Fibroblast of skin of right quadriceps (primary cell): ENCODE data around the gene XAF1.
"Not testable (repeated sequence)": the region's sequence is repeated elsewhere in the genome, so short reads cannot be mapped to it uniquely, and the experiment has no call there.

Experiments used
- DNase-seq: peaks from one replicate; pipeline ENCODE4 v3.0.0-alpha.2; 2013

The XAF1 gene

DNA sequence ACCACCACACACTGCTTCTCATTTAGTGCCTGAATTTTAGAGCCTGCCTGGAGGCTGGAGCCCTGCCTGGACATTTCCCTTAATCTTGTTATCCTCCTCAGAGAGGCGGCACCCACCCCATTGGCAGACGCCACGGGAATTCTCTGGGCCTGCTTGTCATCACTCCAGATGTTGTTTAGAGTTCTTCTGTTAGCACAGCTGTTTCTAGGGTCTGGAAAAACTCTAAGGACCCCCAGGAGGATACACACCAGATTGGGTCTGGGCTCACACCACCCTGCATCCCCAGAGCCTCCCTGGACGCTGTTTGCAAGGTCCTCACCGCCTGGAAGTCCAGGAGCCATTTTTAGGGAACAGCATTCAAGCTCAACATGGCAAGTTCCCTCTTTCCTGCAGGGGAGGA lies 565 bp upstream of the XAF1 start:
- DNase-seq: peak; percentile 17

DNA sequence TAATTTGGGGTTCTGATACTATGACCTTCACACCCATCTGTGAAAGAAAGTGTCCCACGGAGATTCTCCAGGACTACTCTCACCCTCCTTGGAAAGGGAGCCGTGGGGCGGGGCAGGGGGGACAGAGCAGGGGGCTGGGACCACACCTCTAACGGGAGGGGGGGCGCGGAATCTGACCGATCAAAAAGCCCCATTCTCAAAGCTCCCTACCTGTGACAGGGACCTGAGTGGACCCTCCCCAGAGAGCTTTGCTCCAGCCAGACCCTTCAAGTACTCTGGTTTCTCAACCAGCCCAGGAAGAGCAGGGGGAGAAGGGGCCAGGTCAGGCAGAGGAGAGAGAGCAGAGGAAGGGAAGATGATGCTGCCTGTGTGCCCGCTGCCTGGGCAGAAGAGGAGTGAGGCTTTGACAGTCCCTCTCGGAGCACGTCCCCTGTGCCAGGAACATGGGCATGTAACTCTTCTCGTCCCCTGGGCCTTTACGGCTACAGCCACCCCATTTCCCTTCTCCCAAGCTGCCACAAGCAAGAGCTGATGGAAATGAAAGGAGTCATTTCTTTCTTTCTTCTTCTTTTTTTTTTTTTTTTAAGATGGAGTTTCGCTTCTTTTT lies 682 bp downstream of the XAF1 start:
- no peak for DNase-seq

DNA sequence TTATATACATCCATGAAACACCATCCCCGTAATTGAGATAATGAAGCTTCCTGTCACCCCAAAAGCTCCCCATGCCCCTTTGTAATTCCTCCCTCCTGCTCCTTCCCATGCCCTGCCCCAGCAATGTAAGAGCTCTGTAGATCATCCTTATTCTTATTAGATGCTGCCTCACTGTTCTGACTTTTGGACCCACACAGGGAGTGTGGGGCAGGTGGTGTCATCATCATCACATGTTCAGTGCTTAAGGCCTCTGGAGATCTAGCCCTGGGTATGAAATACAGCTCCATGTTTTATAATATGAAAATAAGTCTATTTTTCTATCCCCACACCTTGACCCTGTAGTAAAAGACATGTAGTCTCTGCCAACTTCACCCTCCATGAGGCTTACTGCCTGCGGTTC lies 1.9 kb downstream of the XAF1 start:
- DNase-seq: no peak

DNA sequence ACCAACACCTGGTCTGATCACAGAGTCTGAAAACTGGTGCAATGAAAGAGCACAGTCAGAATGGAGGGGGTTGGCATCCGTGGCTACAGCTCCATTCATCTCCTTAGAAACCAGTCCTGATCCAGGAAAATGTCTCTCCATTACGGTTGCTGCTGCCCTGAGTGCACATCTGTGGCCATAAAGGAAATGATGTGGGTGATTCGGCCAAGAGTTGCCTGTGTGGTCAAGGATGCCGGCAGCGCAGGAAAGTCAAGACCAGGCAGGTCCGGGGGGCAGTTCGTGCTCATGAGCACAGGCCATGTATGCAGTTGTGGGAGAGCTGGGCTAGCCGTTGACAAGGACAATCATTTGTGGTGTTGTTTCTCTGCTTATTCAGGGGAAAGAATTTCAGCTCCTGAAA lies 5.9 kb downstream of the XAF1 start:
- DNase-seq: no peak

DNA sequence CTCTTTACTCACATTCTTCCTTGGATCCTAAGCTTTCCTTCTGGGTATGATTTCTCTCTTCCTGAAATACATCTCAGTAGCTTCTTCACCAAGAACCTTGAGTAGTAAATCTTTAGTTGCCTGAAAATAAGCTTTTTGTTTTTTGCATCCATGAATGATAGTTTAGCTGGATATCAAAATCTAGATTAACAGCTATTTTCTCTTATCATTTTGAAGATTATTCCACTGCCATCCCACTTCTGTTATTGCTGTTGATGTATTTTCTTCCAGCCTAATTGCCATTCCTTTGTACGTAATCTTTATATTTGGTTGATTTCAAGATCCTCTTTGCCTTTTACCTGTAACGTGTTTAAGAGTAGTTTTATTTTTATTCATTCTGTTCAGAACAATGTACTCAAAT lies 12.6 kb downstream of the XAF1 start:
- DNase-seq: no peak

DNA sequence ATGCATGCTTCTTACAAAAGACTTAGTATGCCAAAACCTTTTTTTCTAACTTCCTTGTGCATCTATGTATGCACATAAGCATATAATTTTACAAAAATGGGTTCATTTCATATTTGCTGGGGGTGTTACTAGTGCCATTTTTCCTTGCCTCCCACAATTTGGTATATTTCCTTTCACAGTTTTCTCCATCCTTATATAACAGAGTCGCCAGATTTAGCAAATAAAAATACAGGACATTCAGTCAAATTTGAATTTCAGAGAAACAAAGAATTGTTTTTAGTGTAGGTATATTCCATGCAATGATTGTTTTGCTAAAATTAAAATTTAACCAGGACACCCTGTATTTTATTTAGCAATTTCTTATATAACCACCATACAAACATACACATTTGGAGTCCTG lies 16.2 kb downstream of the XAF1 start:
- DNase-seq: no peak

DNA sequence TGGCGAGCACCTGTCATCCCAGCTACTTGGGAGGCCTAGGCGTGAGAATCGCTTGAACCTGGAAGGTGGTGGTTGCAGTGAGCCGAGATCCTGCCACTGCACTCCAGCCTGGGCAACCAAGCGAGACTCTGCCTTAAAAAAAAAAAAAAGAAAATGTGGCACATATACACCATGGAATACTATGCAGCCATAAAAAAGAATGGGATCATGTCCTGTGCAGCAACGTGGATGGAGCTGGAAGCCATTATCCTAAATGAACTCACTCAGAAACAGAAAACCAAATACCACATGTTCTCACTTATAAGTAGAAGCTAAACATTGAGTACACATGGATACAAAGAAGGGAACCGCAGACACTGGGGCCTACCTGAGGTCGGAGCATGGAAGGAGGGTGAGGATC lies 19.1 kb downstream of the XAF1 start:
- not testable (repeated sequence) for DNase-seq

DNA sequence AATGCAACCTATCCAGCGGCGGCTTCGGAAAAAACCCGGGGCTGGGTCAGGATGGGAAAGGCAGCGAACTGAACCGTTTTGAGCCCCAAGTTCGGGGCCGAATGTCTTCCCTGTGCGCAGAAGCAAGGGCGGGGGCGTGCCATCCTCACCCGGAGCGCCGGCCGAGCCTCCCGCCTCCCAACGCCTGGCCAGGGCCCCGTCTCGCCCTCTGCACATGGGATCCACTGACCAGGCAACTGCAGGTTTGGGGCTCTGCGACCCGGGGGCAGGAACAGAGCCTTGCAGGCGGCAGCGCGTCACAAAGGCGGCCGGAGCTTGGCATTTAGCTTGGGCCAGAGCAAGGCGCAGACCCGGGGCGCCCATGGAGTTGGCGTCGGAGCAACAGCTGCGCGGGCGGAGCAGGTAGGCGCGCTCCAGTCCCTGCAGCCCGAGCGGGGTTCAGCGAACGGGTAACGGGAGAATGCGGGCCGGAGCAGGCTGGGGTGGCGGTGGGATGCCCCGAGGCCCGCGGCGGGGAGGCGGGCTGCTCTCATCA lies 20.1 kb downstream of the XAF1 start, which contains the start of gene FBXO39:
FBXO39 (plus strand) TSS at position 345 of the 535 bp plus-strand sequence. CDS start 3,654 bp downstream, outside the sequence.
- DNase-seq: no peak

DNA sequence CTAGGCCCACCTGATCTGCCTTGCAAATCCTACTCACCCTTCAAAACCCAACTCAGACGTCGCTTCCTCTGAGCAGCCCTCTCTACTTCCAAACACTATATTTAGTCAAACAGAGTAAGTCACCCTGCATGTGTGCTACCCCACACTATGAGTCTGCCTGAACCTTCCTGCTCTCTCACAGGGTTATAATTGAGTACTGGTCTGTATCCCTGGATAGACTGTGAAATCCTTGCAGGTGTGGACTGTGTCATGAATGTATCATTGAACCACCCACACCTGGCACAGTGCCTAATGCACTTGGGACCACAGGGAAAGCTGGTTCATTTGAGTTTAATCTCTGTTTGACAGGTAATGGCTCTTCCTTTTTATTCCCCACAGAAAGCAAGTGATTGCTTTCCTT lies 23.6 kb downstream of the XAF1 start:
- no peak for DNase-seq

DNA sequence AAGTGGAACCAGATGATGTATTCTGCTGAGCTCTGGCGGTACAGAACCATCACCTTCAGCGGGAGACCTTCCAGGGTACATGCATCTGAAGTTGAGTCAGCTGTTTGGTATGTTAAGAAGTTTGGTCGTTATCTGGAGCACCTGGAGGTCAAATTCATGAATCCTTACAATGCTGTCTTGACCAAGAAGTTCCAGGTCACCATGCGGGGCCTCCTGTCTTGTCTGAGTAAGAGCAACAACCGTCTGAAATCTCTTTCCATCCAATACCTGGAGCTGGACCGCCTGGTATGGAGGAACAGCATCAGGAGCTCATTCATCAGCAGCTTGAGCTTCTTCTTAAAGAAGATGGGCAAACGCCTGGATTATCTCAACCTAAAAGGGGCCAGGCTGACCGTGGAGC lies 24.2 kb downstream of the XAF1 start:
- no peak for DNase-seq

DNA sequence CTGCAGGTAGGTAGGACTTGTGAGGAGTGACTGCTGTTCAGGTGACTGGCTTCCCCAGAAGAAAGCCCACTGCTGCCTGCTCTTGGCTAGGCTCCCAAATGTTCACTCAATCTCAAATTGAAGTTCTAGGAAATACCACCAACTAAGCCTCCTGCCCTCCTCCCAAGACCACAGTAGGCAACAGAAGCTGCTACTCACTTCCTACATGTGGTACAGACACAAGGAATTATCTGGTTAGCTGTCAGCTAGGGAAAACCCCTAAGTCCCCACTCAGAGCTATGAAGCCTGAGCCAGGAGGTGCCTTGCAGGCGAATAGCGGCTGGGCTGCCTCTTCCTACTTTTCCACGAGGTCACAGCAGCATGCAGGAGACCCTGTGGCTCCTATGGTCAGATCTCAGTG lies 25.0 kb downstream of the XAF1 start:
- no peak for DNase-seq

DNA sequence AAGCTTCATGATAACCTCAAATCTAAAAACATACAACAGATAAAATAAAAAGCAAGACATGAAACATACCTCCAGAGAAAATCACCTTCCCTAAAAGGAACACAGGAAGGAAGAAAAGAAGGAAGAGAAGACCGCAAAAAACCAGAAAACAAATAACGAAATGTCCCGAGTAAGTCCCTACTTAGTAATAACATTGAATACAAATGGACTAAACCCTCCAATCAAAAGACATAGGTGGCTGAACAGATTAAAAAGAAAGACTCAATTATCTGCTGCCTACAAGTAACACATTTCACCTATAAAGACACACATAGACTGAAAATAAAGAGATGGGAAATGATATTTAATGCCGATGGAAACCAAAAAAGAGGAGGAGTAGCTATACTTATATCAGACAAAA lies 26.4 kb downstream of the XAF1 start:
- no peak for DNase-seq

DNA sequence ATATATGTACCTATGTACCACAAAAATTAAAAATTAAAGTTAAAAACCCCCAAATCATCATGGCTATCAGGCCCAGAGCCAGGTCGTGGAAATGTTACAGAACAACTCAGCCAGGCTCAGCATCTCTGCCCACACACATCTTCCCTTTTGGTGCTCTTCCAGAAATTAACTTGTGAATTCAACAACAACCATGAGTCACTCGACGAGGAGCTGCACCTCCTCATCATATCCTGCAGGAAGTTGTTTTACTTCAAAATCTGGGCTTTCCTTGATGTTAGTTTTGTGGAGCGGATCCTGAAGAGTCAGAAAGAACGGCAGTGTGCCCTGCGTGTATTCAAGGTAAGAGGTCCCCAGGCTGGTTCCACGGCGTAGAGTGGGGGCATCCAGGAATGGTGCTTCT lies 30.8 kb downstream of the XAF1 start:
- DNase-seq: peak; percentile 63

DNA sequence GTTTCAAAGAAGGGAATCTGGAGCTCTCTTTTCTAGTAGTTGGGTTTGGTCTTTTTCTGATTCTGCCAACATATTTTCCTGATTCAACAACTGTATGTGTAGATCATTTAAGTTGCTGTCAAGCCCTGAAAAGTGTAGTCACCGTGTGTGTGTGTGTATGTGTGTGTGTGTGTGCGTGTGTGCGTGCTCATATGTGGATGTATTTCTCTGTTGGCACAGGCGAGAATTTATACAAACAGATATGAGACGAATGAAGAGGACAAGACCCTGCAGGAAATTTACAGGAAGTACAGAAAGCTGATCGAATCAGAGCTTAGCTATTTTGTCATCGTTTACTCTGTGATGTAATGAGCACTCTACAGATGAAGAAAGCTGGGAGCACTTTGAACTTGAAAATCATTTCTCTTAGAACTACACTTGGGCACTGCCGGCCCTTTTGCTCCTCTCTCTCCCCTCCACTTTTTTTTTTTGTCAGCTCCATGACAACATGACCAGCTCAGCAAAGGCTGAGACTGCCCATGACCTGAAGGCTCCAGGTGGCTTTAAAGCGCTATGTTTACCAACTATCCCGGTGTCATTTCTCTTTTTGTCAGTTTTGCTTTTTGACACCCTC lies 31.3 kb downstream of the XAF1 start:
- no peak for DNase-seq

DNA sequence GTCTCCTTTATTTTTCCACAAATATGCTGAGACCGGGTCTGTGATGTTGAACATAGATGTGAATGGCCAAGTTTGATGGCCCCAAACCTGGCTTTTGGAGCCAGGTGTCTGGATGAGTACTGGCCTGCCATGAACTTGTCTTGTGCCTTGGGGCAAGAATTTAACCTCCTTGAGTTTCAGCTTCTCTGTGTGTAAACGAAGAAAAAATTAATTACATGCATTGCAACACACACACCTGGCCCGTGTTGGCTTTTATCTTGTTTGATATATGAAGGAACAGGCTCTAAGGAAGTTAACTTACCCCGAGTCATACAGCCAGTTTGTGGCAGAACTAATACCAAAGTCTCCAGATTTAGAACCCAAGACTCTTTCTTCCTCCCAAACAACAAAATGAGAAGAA lies 33.3 kb downstream of the XAF1 start:
- no peak for DNase-seq

DNA sequence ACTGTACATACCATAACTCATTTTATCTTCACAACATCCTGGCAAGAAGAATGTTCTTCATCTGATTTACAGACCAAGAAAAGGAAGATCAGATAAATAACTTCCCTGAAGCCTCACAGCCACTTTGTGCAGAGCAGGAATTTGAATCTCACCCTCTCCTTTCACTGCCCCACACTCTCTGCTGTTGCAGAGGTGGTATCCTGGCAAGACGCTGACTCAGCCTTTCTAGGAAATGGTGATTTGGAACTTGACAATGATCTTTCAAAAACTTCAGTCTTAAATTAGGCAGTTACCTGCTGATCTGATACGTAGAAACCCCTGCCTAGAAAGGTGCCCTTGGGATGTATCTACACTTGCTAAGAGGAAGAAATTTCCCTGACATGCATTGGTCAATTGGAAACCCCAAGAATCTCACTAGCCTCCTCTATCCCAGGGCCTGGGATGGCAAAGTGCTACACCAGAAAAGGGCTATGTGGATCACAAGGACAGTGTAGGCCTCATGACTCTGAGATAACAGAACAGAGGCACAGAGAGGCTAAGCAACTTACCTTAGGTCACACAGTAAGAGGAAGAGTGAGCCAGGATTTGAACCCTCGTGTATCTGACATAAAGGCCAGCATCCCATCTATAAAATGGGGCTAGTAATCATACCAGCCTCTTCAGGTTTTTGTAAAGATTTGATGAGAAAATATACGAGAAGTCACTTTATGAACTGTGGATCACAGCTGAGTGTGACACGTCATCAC lies 38.1 kb downstream of the XAF1 start:
- no peak for DNase-seq

DNA sequence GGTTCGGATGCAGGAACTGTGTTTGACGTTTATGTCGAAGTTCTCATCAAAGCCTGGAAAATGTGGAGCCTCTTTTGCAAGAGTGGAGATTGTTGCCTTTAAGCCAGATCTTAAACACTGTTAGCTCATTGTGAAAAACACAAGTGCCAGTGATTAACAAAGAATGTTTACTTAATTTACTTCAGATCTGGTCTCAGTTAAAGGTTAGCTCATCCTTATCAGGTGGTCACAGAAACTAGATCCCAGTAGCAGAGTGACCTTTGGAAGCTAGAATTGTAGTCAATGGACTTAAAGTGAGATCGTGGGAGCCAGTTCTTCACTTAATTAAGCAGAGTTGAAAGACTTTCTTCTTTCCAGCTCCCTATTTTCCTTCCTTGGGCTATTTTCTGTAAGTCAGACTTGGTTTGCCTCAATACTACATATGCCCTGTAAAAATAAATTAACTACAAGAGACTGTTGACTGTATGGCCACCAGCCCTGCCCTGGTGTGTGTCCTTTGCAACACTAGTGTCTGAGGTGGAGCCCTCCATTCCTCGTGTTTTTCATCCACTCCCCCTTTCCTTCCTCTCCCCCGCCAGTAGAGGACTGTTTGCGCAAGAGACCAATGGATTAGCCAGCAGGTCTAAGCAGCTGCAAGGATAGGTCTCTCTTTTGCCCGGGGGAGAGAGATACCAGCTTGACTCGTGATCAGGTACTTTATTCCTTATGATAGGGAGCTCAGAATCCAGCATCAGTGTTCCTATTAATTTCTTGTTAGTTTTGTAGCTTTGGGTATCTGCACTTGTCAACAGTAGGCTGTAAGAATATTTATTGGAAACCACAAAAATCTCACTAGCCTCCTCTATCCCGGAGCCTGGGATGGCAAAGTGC lies 40.4 kb downstream of the XAF1 start:
- no peak for DNase-seq

DNA sequence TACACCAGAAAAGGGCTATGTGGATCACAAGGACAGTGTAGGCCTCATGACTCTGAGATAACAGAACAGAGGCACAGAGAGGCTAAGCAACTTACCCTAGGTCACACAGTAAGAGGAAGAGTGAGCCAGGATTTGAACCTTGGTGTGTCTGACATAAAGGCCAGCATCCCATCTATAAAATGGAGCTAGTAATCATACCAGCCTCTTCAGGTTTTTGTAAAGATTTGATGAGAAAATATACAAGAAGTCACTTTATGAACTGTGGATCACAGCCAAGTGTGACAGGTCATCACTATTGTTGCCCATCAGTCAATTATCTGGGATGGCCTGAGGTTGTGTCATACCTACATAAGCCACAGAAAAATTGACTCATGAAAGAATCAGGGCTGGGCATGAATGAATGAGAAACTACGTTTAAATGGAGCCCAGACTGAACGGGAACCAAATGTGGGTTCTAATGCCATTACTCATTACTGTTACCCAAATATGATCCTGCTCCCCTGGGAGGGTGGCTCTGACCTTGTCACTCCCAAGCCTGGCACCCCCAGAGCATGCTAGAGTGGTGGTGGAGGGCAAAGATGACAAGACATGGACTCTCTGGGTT lies 41.1 kb downstream of the XAF1 start:
- no peak for DNase-seq

DNA sequence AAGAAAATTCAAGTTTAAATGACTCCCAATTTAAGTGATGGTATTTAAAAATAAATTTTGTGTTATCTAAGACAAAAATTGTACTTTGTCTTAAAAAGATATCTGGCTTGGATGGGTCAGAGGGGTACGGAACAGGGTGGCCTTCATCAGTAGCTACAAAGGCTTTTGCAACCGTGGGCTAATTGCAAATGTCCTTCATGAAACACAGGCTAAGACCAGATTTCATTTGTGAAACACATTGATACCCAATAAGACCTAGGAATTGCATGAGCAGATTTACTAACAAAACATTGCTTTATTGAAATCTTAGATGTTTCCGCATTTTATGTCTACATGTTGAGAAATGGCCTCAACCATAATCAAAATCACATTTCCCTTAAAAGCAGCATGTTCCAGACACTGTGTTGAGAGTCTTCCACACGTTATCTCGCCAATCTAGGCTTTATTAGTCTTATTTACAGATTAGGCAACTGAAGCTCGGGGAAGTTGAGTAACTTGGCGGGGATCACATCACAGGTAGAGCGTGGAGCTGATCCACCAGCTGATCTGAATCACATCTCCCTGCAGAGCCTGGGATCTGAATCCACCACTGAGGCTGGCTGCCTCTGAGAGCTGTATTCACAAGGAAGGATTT lies 42.0 kb downstream of the XAF1 start:
- DNase-seq: peak; percentile 15

DNA sequence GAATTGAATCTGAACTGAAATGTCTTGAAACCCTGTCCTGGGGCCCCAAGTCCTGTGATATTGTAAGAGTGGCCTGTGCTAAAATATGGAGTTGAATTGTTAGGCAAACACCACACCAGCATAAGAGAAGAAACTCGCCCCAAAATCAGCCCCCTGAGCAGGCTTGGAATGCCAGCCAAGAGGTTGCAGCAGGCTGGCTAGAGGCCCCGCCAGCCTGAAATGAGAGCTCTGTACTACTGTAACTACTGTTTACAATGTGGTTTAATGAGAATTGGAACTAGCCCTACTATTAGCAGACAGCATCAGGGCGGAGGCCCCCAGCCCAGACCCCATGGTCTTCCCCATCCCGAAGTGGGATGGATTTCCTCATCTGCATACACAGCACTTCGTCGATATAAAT lies 43.9 kb downstream of the XAF1 start:
- DNase-seq: no peak

DNA sequence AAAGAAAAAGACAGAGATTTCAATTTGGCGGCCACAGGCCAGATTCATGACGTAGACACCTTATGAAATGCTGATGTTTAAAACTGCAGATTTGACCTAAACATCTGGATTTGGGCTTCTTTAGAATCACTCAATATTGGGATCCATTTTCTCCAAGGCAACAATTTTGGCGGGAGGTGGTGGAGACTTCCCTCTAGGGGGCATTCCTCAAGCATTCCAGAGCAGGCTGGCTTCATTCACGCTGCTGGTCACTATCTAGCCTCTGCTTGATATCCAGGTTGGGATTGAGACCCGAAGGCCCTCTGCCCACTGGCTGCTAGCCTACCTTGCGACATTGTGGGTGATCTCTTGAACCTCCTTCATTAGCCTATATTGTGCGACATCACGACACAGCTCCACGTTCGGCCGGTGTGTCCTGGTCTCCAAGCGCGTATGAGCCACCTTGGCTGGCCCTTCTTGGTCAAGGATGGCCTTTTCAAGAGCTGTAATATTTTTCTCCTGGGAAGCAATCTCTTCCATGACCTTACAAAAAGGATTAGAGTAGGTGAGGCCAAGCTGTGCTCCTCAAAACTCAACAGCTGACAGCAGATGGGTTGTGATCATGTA lies 44.7 kb downstream of the XAF1 start:
- DNase-seq: peak; percentile 27

DNA sequence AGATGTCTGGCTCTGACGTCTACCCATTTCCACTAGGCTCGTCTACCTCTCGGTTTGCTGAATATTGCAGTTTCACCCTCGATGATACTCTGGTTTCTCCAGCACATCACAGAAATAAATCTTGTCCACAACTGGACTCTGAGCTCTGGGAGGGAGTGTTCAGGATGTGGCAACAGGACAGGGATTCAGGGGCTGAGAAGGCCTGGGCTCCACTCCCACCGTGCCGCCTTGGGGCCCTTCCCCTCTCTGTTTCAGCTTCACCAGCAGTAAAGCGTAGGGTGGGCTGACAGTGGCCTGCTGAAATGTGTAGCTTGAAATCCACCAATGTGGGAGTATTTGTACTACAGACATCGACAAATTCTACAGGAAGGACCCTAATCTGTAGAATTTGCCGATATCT lies 55.7 kb downstream of the XAF1 start:
- no peak for DNase-seq
